H1 (cell line): ENCODE measurements around the gene CD4. TPM values are rescaled to one million over a fixed set of nuclear protein-coding genes. Genes with fewer than 3 reads are reported as not detected.

Experiments
- CTCF ChIA-PET: fragments of 300-600 bp; sonication (Branson Sonifier 250); formaldehyde crosslinking; loops from one replicate; lab custom pipeline; 2021; ENCODE audit not compliant: partially characterized antibody; lab: Charles Lee
- POLR2A ChIA-PET: fragments of 300-600 bp; sonication (Branson Sonifier 250); formaldehyde crosslinking; loops from one replicate; lab custom pipeline; 2021; ENCODE audit warnings: inconsistent platforms; ENCODE audit not compliant: partially characterized antibody; lab: Charles Lee
- DNase-seq, 2 experiments: peaks; one replicate each; pipeline versions ENCODE4 v3.0.0 to v3.0.0-alpha.2; 2010 to 2022; ENCODE audit warnings: low spot score in 2 of 2, low read depth in 1 of 2, mixed read lengths in 1 of 2
- FAIRE-seq: peaks from 2 replicates; lab custom pipeline; 2011; peaks lifted over from hg19 to GRCh38; lab: Jason Lieb, UNC
- H2AFZ ChIP-seq: 2 replicates; pipeline ENCODE4 v1.8.1; 2012; ENCODE audit warnings: low read length, inconsistent platforms
- H2AK5ac ChIP-seq: 2 replicates; pipeline ENCODE4 v1.6.1; 2013; ENCODE audit warnings: low read depth, low read length
- H2BK120ac ChIP-seq: replicated peaks from 2 replicates; pipeline ENCODE3; 2013; ENCODE audit warnings: low read depth, low read length, inconsistent platforms
- H2BK12ac ChIP-seq: 2 replicates; pipeline ENCODE4 v1.6.1; 2013; ENCODE audit warnings: low read depth, low read length
- H2BK15ac ChIP-seq: 2 replicates; pipeline ENCODE4 v1.6.1; 2013; ENCODE audit warnings: low read length
- H2BK20ac ChIP-seq: 2 replicates; pipeline ENCODE4 v1.6.1; 2013; ENCODE audit warnings: low read length
- H2BK5ac ChIP-seq: 2 replicates; pipeline ENCODE4 v1.6.1; 2013; ENCODE audit warnings: low read depth, low read length
- H3K14ac ChIP-seq: 2 replicates; pipeline ENCODE4 v1.6.1; 2013; ENCODE audit warnings: inconsistent platforms; ENCODE audit not compliant: insufficient read length
- H3K18ac ChIP-seq: 2 replicates; pipeline ENCODE4 v1.6.1; 2013; ENCODE audit warnings: low read length; ENCODE audit errors: extremely low read depth
- H3K23ac ChIP-seq: 2 replicates; pipeline ENCODE4 v1.6.1; 2013; ENCODE audit warnings: inconsistent platforms; ENCODE audit not compliant: insufficient read length
- H3K23me2 ChIP-seq: 2 replicates; pipeline ENCODE4 v1.6.1; 2013; ENCODE audit warnings: low read depth, low read length
- H3K27ac ChIP-seq: 2 replicates; pipeline ENCODE4 v1.6.1; 2011; ENCODE audit warnings: low read depth, low read length, inconsistent platforms
- H3K27me3 ChIP-seq, 4 experiments: replicated peaks in 1 of 4; 1 replicate in 1 of 4; 2 replicates in 3 of 4; pipeline versions ENCODE4 v1.6.1 to v1.8.1; 2011 to 2013; ENCODE audit warnings: low read length in 3 of 4, mild to moderate bottlenecking in 3 of 4, inconsistent platforms in 2 of 4, mixed read lengths in 2 of 4, moderate library complexity in 1 of 4; ENCODE audit not compliant: control insufficient read depth in 3 of 4, insufficient read depth in 3 of 4; ENCODE audit errors: extremely low read depth in 1 of 4
- H3K36me3 ChIP-seq, 4 experiments: 2 replicates each; pipeline versions ENCODE4 v1.6.1 to v1.8.1; 2011 to 2013; ENCODE audit warnings: mild to moderate bottlenecking in 4 of 4, low read length in 3 of 4, moderate library complexity in 2 of 4, control low read depth in 1 of 4, inconsistent platforms in 1 of 4; ENCODE audit not compliant: insufficient read depth in 4 of 4, control insufficient read depth in 2 of 4
- H3K4ac ChIP-seq: replicated peaks from 2 replicates; pipeline ENCODE3; 2013; ENCODE audit warnings: low read length, low read depth, mixed read lengths, inconsistent platforms; ENCODE audit not compliant: insufficient read length
- H3K4me1 ChIP-seq, 4 experiments: replicated peaks in 1 of 4; 1 replicate in 1 of 4; 2 replicates in 3 of 4; pipeline versions ENCODE4 v1.6.1 to v1.8.1; 2011 to 2013; ENCODE audit warnings: low read length in 3 of 4, inconsistent platforms in 2 of 4, mixed read lengths in 1 of 4; ENCODE audit not compliant: insufficient read depth in 4 of 4, control insufficient read depth in 3 of 4
- H3K4me2 ChIP-seq, 2 experiments: 2 replicates each; pipeline versions ENCODE4 v1.6.1 to v1.8.1; 2011 to 2013; ENCODE audit warnings: low read depth in 2 of 2, low read length in 2 of 2, control low read depth in 1 of 2, inconsistent platforms in 1 of 2, mild to moderate bottlenecking in 1 of 2; ENCODE audit not compliant: insufficient read depth in 1 of 2
- H3K4me3 ChIP-seq, 4 experiments: fragments of 200-600, 300-600 bp in 1 of 4; sonication (generic), shearing (Covaris generic), sonication (Bioruptor Twin) in 1 of 4; 2 replicates each; pipeline versions ENCODE4 v1.5.1 to v1.8.1; 2011 to 2016; ENCODE audit warnings: low read length in 4 of 4, low read depth in 3 of 4, control low read depth in 2 of 4, inconsistent platforms in 2 of 4, mild to moderate bottlenecking in 2 of 4, mixed read lengths in 1 of 4, moderate library complexity in 1 of 4; ENCODE audit not compliant: insufficient read depth in 2 of 4; ENCODE audit errors: extremely low read depth in 1 of 4
- H3K56ac ChIP-seq: replicated peaks from 2 replicates; pipeline ENCODE3; 2013; ENCODE audit warnings: low read depth, mild to moderate bottlenecking, mixed read lengths, low read length, inconsistent platforms; ENCODE audit not compliant: insufficient read length
- H3K79me1 ChIP-seq: 2 replicates; pipeline ENCODE4 v1.6.1; 2013; ENCODE audit warnings: low read depth, low read length, control low read depth
- H3K79me2 ChIP-seq, 2 experiments: 2 replicates each; pipeline versions ENCODE4 v1.6.1 to v1.8.1; 2012 to 2013; ENCODE audit warnings: low read length in 2 of 2, mild to moderate bottlenecking in 2 of 2, inconsistent platforms in 1 of 2; ENCODE audit not compliant: insufficient read depth in 2 of 2, control insufficient read depth in 1 of 2
- H3K9ac ChIP-seq, 4 experiments: replicated peaks in 1 of 4; 1 replicate in 1 of 4; 2 replicates in 3 of 4; pipeline versions ENCODE4 v1.6.1 to v1.8.1; 2011 to 2013; ENCODE audit warnings: low read depth in 3 of 4, low read length in 3 of 4, control low read depth in 2 of 4, mild to moderate bottlenecking in 2 of 4, moderate library complexity in 2 of 4, inconsistent platforms in 1 of 4; ENCODE audit errors: extremely low read depth in 1 of 4
- H3K9me3 ChIP-seq, 2 experiments: 2 replicates each; pipeline versions ENCODE4 v1.6.1 to v1.8.1; 2012 to 2013; ENCODE audit warnings: mild to moderate bottlenecking in 2 of 2, moderate library complexity in 2 of 2, control low read depth in 1 of 2, inconsistent platforms in 1 of 2, low read depth in 1 of 2, low read length in 1 of 2, mixed read lengths in 1 of 2; ENCODE audit not compliant: insufficient read depth in 2 of 2
- H4K20me1 ChIP-seq, 2 experiments: replicated peaks in 1 of 2; 2 replicates each; pipeline versions ENCODE3 to v1.8.1; 2011 to 2013; ENCODE audit warnings: inconsistent platforms in 2 of 2, low read length in 2 of 2, mild to moderate bottlenecking in 1 of 2; ENCODE audit not compliant: insufficient read depth in 2 of 2, control insufficient read depth in 1 of 2
- H4K5ac ChIP-seq: 2 replicates; pipeline ENCODE4 v1.6.1; 2013; ENCODE audit warnings: low read length, low read depth, mixed read lengths, inconsistent platforms; ENCODE audit not compliant: insufficient read length
- H4K8ac ChIP-seq: 2 replicates; pipeline ENCODE4 v1.8.0; 2013; ENCODE audit warnings: mild to moderate bottlenecking, moderate library complexity, low read length, inconsistent platforms; ENCODE audit not compliant: insufficient read depth; ENCODE audit errors: extremely low read depth
- H4K91ac ChIP-seq: replicated peaks from 2 replicates; pipeline ENCODE3; 2013; ENCODE audit warnings: low read length, mixed read lengths, inconsistent platforms; ENCODE audit not compliant: insufficient read length
- JUND ChIP-seq: IDR thresholded peaks from 2 replicates; pipeline ENCODE4 v1.6.1; 2011; ENCODE audit warnings: mild to moderate bottlenecking, improper control_type of control experiment, low read length
- RAD21 ChIP-seq, 2 experiments: IDR thresholded peaks in 1 of 2; conservative IDR thresholded peaks in 1 of 2; 2 replicates each; pipeline ENCODE4 v1.6.1; 2011; ENCODE audit warnings: low read depth in 2 of 2, low read length in 2 of 2, improper control_type of control experiment in 1 of 2, inconsistent platforms in 1 of 2, mild to moderate bottlenecking in 1 of 2, moderate library complexity in 1 of 2
- WGBS, 2 experiments: shearing (Covaris generic) in 1 of 2; methylation state at CpG; one replicate each; pipeline versions ENCODE4 v1.1.6 to v1.1.7; 2013 to 2015; ENCODE audit warnings: low lambda C conversion rate in 2 of 2, mixed read lengths in 2 of 2, inconsistent platforms in 1 of 2, low coverage in 1 of 2, missing lambda C conversion rate in 1 of 2; ENCODE audit not compliant: insufficient replicate concordance in 2 of 2, insufficient coverage in 1 of 2, insufficient read length in 1 of 2; ENCODE audit errors: extremely low coverage in 1 of 2, missing lambda C conversion rate in 1 of 2; 5-methylcytosine and 5-hydroxymethylcytosine counted together
- polyA plus RNA-seq, 7 experiments: library from polyadenylated mRNA; depleted of rRNA in 3 of 7; stranded (reverse) in 5 of 7; unstranded in 2 of 7; fragments of >200 nt in 5 of 7; fragments of 200-250 nt in 2 of 7; gene quantifications; 1 replicate in 5 of 7; 2 replicates in 1 of 7; 4 replicates in 1 of 7; pipeline versions ENCODE4 v1.2.1 to v1.2.3, GENCODE V29; 2011 to 2013; ENCODE audit warnings: missing spikeins in 2 of 7, mixed read lengths in 2 of 7
- total RNA-seq: library from RNA; stranded (reverse); fragmentation: NEBNext Ultra II Directional; extraction: Animal tissue kit (Norgen Biotek cat#: 25700); gene quantifications from 2 replicates; pipeline ENCODE4 v1.2.1, GENCODE V29; 2021

The CD4 gene
- total and polyA plus RNA-seq, 2 of the 8 experiments (the other 6 are each of a cell fraction or from before 2014, with no cell fraction given), result 3.4 to 5.1 TPM

DNA sequence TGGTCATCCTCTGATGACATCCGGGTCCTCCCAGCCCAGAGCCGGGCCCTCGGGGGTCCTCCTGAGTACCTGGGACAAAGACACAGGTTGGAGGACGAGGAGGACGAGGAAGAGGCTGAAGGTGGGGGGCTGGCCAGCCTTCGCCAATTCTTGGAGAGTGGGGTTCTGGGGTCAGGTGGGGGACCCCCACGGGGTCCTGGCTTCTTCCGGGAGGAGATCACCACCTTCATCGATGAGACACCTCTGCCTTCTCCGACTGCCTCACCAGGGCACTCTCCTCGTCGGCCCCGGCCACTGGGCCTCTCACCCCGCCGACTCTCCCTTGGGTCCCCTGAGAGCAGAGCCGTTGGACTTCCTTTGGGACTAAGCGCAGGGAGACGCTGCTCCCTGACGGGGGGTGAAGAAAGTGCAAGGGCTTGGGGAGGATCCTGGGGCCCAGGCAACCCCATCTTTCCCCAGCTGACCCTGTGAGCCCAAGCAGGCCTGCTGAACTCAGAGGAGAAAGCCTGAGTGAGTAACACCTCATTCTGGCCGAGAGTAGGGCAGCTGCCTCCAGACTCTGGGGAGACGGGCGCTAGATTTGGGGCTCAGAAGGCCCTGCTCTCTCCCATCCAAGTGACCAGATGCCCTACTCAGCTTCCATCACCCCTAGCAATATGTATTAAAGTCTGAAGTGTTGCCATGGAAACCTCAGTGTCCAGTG, 37.6 kb downstream of the CD4 start:
- no peaks in the 10 kb centered on the region for H3K9me3 ChIP-seq
- peaks cover 0 to 9% of the 10 kb centered on the region in 2 experiments; a peak in 1 of 4 replicates for H3K79me2 ChIP-seq
- POLR2A ChIA-PET, result interaction anchor here (0.8 to 27.1 kb wide), 12 partner anchors 8 to 212 kb away, joined by 3 to 388 read pairs (median 6); partner anchors contain the start of genes CDCA3, GNB3, MLF2 and PTMS
- TF ChIP-seq JUND (no peak), RAD21 (IDR thresholded peaks at IDR 0.05 in 1 of 2, conservative IDR thresholded peaks at IDR 0.05 in 1 of 2; ENCODE audit: low read depth in 2 of 2, low read length in 2 of 2) (0 out of 4 replicates have a peak, but pooled peaks of 1 of the 2 experiments have one; percentile 15)
- peak overlapping the region; percentile 60; the same call in 1 of the 2 replicates for H2BK5ac ChIP-seq
- H2BK20ac ChIP-seq, result no peak overlapping the region; the same call in 1 of the 2 replicates
- no peak overlapping the region for H3K56ac ChIP-seq
- no peak overlapping the region for H2BK15ac ChIP-seq
- H2AK5ac ChIP-seq, result peak overlapping the region; percentile 1; the same call in 1 of the 2 replicates
- H3K4me1 ChIP-seq, result peaks cover 4 to 37% (median 25%) of the 10 kb centered on the region in 4 experiments
- H4K5ac ChIP-seq, result peak overlapping the region; percentile 4
- 83% methylated on average over 22 of the region's 22 CpGs; no CpG with 5 or more reads in 1 of the 2 experiments for WGBS, 2 experiments
- peaks cover 22% of the 10 kb centered on the region for H3K23me2 ChIP-seq
- H4K8ac ChIP-seq, result peak overlapping the region; percentile 63; the same call in 1 of the 2 replicates
- no peak overlapping the region for H3K14ac ChIP-seq
- H3K27me3 ChIP-seq, result peaks cover 0 to 11% (median 8%) of the 10 kb centered on the region in 4 experiments; a peak in 5 of 7 replicates
- peak overlapping the region; percentile 66 to 77 for H3K4me2 ChIP-seq
- H2BK120ac ChIP-seq, result no peak overlapping the region
- no peak overlapping the region for H3K27ac ChIP-seq
- H2BK12ac ChIP-seq, result 0 out of 2 replicates have a peak overlapping the region, but pooled peaks have one; percentile 2
- H3K9ac ChIP-seq, result no peak overlapping the region
- no peak overlapping the region for H2AFZ ChIP-seq
- H3K4ac ChIP-seq, result peak overlapping the region; percentile 61
- CTCF ChIA-PET, result interaction anchor here (0.5 to 23.7 kb wide), 20 partner anchors 8 to 464 kb away, joined by 3 to 532 read pairs (median 4); partner anchors contain the start of genes CD4, CDCA3, COPS7A and GNB3
- H3K36me3 ChIP-seq, result peaks cover 4 to 14% (median 13%) of the 10 kb centered on the region in 4 experiments; a peak in 5 of 8 replicates
- H3K18ac ChIP-seq, result peak overlapping the region; percentile 76; the same call in 1 of the 2 replicates
- H3K79me1 ChIP-seq, result peaks cover 4% of the 10 kb centered on the region
- no peak overlapping the region for H3K23ac ChIP-seq
- peaks cover 0 to 7% of the 10 kb centered on the region in 2 experiments for H4K20me1 ChIP-seq
- DNase-seq (no peak), FAIRE-seq (no peak)
- H4K91ac ChIP-seq, result peak overlapping the region; percentile 69
- H3K4me3 ChIP-seq, result peak overlapping the region in 2 of 4 experiments; percentile 40 to 55; a peak in 4 of 8 replicates
